HG03060 (cell line): ENCODE data around the gene UBR2.
A peak's percentile ranks its signal among the peaks of the same experiment; 100 is the strongest.
"Not testable (repeated sequence)": the region's sequence is repeated elsewhere in the genome, so short reads cannot be mapped to it uniquely, and the experiment has no call there.

Source experiments
- ATAC-seq: cut with Tn5 transposase; IDR thresholded peaks from one replicate; pipeline ENCODE4 v1.9.1; 2021; ENCODE audit warnings: low read depth, moderate number of reproducible peaks; ENCODE audit not compliant: unreplicated experiment

The UBR2 gene

DNA sequence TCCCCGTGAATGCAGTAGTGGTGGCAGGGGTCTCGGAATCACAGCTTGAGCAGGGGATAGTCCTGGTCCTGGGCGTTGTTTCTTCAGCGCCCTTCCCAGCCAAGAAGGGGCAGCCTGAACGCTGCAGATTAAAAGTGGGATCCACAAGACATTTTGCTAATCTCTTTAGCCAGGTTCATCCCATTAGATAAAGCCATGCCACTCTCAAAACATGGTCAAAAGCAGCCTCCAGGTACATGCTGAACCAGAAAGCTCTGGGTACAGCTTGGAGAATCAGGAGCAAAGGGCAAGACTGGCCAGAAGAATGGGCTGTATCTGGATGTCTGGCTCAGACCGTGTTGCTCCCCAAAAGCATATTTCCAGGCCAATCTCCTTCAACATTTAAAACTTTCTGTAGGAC, 158.7 kb downstream of the UBR2 start, which contains the start of gene PRPH2:
PRPH2 (minus strand) TSS at position 101 of the 400 bp plus-strand sequence. CDS start 263 bp downstream, outside the sequence.
- no peak for ATAC-seq

DNA sequence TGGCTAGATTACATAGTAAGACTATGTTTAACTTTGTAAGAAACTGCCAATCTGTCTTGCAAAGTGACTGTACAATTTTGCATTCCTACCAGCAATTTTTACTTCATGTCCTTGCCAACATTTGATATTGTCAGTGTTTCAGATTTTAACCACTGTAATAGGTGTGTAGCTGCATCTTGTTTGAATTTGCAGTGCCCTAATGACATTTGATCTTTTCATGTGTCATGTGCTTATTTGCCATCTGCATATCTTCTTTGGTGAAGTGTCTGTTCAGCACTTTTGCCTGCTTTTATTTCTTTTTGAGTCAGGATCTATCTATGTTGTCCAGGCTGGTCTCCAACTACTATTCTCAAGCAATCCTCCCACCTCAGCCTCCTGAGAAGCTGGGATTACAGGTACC, 161.0 kb downstream of the UBR2 start:
- ATAC-seq = no peak

DNA sequence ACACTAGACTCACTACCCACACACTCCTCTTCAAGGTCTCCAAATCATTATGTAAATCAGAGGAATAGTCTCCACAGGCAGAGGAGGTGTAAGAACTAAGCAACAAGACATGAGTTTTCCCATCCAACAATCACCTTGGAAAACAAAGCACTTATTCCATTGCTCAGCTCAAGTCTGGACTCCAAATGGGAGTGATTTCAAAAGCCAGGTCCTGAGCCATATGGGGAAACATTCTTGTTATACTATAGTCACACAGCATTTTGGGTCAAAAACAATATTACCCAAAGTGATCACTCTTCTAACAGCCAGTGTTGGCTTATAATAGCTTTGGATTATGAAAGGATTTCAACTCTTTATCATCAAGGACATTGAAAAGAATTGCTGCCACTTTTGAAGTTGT, 162.2 kb downstream of the UBR2 start:
- ATAC-seq = no peak

DNA sequence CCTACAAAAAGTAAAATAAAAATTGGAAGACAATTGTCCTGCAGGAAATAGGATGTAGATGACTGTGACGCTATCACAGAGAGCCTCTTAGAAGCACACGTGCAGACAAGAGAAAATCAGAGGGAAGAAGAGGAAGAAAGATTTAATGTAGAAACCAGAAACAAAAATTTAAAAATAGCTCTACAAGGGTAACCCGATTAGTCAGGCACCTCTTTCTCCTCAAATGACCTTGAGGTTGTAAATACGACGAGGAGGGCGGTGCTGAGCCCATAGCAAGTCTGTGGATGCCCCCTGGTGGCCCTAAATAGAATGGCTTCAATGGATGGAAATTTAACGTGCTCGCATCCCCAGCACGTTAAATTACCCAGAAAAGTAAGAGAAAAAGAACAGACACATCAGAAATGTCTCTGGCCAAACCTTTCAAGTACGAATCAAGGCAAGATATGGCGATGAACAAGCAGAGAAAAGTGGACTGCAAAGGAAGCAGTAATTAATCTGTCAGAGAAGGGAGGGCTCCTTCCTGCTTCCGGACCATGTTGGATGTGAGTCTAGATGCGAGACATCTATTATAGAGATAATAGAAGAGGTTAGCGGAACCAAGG, 162.8 kb downstream of the UBR2 start:
- ATAC-seq = peak; percentile 72

DNA sequence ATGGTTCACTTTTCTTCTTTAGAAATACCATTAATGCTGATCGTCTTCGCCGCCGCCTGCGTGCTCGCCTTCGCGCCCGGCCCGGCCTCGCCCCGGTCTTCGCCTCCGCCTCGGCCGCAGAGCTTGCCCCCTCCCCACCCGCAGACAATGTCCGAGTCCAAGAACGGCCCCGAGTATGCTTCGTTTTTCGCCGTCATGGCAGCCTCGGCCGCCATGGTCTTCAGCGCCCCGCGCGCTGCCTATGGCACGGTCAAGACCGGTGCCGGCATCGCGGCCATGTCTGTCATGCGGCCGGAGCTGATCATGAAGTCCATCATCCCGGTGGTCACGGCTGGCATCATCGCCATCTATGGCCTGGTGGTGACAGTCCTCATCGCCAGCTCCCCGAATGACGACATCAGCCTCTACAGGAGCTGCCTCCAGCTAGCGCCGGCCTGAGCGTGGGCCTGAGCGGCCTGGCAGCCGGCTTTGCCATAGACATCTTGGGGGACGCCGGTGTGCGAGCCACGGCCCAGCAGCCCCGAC, 163.3 kb downstream of the UBR2 start:
- ATAC-seq = no peak

DNA sequence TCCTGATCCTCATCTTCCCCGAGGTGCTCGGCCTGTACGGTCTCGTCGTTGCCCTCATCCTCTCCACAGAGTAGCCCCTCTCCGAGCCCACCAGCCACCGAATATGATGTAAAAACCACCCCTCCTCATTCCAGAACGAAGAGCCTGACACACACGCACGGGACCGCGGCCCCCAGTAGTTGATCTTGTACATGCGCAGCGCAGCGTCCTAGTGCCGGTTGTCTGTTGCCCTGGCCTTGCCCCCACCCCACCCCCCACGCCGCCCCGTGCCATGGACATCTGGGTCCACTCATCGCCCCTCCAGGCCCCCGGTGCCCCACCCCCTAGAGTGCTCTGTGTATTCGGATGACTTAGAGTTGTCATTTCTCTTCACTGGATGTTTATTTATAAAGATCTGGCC, 163.8 kb downstream of the UBR2 start:
- ATAC-seq = no peak

DNA sequence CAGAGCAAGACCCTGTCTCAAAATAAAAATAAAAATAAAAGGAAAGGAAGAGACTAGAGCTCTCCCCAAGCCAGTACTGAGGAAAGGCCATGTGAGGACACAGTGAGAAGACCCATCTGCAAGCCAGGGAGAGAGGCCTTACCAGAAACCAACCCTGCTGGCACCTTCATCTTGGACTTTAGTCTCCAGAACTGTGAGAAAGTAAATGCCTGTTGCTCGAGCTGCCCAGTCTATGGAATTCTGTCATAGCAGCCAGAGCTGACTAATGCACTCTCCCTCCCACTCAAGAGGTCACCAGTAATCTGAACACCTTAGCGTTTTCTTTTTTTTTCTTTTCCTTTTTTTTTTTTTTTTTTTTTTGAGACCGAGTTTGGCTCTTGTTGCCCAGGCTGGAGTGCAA, 165.9 kb downstream of the UBR2 start:
- no peak for ATAC-seq

DNA sequence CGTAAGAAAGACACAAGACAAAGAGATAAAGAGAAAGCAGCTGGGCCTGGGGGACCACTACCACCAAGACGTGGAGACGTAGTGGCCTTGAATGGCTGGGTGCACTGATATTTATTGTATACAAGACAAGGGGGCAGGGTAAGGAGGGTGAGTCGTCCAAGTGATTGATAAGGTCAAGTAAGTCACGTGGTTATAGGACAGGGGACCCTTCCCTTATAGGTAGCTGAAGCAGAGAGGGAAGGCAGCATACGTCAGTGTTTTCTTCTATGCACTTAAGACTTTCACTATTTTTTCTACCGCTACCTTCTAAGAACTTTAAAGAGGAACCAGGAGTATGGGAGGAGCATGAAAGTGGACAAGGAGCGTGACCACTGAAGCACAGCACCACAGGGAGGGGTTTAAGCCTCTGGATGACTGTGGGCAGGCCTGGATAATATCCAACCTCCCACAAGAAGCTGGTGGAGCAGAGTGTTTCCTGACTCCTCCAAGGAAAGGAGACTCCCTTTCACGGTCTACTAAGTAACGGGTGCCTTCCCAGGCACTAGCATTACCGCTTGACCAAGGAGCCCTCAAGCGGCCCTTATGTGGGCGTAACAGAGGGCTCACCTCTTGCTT, 170.1 kb downstream of the UBR2 start:
- not testable (repeated sequence) for ATAC-seq

DNA sequence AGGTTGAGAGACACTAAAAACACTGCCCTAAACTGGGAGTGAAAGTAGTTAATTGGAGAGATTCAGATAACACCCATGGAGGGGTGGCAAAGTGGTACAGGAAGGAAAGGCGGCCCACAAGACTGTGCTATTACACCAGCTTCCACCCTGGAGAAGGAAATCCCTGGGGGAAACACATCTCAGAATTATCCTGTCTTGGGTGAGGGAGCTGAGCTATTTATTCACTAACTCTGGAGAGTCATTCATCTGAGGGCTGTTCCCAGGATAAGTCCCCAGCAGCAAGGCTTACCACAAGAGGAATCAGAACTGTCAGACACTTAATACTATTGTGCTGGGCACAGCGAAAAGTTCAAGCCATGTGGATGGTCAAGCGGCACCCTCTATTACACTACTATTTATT, 172.1 kb downstream of the UBR2 start:
- no peak for ATAC-seq

DNA sequence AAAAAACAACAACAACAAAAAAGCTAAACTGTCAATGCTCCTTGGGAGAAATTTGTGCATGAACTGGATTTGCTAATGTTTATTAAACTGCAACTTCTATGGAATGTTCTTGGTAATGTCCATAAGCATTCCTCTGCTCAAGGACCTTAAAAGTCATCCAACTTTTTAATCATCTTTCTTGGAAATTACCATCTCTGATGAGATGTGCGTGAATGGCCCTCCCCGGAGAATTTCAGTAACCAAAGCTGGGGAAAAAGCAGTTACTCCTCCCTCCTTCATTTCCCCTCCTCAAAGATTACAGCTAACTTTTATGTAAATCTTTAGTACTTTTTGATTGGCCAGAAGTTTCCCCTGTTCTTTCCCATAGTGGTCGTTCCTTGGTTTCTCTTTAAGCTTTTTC, 176.9 kb downstream of the UBR2 start:
- no peak for ATAC-seq

DNA sequence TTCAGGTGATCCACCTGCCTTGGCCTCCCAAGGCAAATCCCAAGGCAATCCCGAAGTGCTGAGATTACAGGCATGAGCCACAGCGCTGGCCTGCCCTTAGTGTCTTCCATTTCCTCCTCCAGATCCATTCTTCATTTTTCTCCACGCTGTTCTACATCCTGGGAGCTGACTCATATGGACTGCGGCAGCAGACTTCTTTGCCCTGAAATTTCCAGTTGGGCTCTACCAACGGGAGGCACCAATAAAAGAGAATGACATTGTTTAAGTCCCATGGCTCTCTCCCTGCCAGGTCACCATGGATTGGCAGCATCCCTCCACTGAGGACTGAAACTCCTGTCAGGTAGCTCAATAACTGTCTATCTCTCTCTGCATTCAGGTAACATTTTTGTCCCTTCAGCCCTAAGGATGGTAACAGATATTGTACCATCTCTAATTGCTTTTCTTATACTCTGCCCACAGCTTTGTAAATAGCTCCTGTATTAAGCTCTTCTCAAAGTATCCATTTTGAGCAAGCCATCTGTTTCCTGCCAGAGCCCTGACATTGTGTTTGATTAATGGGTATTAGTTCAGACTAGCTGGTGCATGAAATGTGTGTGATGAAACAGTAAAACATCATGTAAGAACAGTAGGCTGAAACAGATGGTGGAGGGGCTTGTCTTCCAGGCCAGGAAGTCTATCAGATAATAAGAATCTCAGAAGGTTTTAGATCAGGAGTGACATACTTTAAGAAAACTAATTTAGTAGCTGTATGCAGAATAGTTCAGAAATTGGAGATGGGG, 178.5 kb downstream of the UBR2 start:
- ATAC-seq = no peak
